ENCODE data around the gene EPB42.

- TF ChIP-seq, protein P1, sequence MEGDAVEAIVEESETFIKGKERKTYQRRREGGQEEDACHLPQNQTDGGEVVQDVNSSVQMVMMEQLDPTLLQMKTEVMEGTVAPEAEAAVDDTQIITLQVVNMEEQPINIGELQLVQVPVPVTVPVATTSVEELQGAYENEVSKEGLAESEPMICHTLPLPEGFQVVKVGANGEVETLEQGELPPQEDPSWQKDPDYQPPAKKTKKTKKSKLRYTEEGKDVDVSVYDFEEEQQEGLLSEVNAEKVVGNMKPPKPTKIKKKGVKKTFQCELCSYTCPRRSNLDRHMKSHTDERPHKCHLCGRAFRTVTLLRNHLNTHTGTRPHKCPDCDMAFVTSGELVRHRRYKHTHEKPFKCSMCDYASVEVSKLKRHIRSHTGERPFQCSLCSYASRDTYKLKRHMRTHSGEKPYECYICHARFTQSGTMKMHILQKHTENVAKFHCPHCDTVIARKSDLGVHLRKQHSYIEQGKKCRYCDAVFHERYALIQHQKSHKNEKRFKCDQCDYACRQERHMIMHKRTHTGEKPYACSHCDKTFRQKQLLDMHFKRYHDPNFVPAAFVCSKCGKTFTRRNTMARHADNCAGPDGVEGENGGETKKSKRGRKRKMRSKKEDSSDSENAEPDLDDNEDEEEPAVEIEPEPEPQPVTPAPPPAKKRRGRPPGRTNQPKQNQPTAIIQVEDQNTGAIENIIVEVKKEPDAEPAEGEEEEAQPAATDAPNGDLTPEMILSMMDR (IDR thresholded peaks at IDR 0.05; ENCODE audit: poor library complexity), result no peak
- no peak for TF ChIP-seq EZH2 (IDR thresholded peaks at IDR 0.05; ENCODE audit: borderline replicate concordance)
Measured at GRCh38 chr15:43211224-43211735, 9.5 kb downstream of the EPB42 start.
